Astrocyte (in vitro differentiated cells and primary cell): ENCODE measurements around the gene ZNF784. TPM values are rescaled to one million over a fixed set of nuclear protein-coding genes. Genes with fewer than 3 reads are reported as not detected.

Experiments used
- DNase-seq: peaks from one replicate; pipeline ENCODE4 v3.0.0-alpha.2; 2010; ENCODE audit warnings: low read depth
- FAIRE-seq: peaks from 2 replicates; lab custom pipeline; 2011; peaks lifted over from hg19 to GRCh38; lab: Jason Lieb, UNC
- H2AFZ ChIP-seq: 2 replicates; pipeline ENCODE4 v1.6.0; 2012; ENCODE audit warnings: low read depth, low read length, inconsistent platforms
- H3K27ac ChIP-seq: 2 replicates; pipeline ENCODE4 v1.5.1; 2011; ENCODE audit warnings: low read depth, low read length, inconsistent platforms
- H3K27me3 ChIP-seq: 2 replicates; pipeline ENCODE4 v1.6.0; 2011; ENCODE audit warnings: low read length, inconsistent platforms; ENCODE audit not compliant: insufficient read depth
- H3K36me3 ChIP-seq: 2 replicates; pipeline ENCODE4 v1.5.1; 2011; ENCODE audit warnings: low read length, inconsistent platforms; ENCODE audit not compliant: insufficient read depth
- H3K4me1 ChIP-seq: 2 replicates; pipeline ENCODE4 v1.5.1; 2011; ENCODE audit warnings: low read length, inconsistent platforms; ENCODE audit not compliant: insufficient read depth
- H3K4me2 ChIP-seq: 2 replicates; pipeline ENCODE4 v1.6.0; 2012; ENCODE audit warnings: low read length, inconsistent platforms
- H3K4me3 ChIP-seq: 2 replicates; pipeline ENCODE4 v1.5.1; 2011; ENCODE audit warnings: low read depth, mild to moderate bottlenecking, low read length, inconsistent platforms; ENCODE audit not compliant: insufficient read depth
- H3K79me2 ChIP-seq: 2 replicates; pipeline ENCODE4 v1.6.0; 2012; ENCODE audit warnings: mild to moderate bottlenecking, low read length, inconsistent platforms; ENCODE audit not compliant: insufficient read depth
- H3K9ac ChIP-seq: 2 replicates; pipeline ENCODE4 v1.6.0; 2012; ENCODE audit warnings: mild to moderate bottlenecking, low read length, inconsistent platforms
- H3K9me3 ChIP-seq: 2 replicates; pipeline ENCODE4 v1.5.1; 2012; ENCODE audit warnings: low read depth, mild to moderate bottlenecking, low read length, inconsistent platforms; ENCODE audit not compliant: insufficient read depth
- H4K20me1 ChIP-seq: 2 replicates; pipeline ENCODE4 v1.6.0; 2012; ENCODE audit warnings: low read length, inconsistent platforms; ENCODE audit not compliant: insufficient read depth
- H3K27ac Mint-ChIP-seq: one replicate; pipeline ENCODE4 v1.8.0; 2021; ENCODE audit warnings: mild to moderate bottlenecking, mixed read lengths; ENCODE audit not compliant: unreplicated experiment
- H3K27me3 Mint-ChIP-seq: one replicate; pipeline ENCODE4 v1.8.0; 2021; ENCODE audit warnings: low read depth, mixed read lengths; ENCODE audit not compliant: unreplicated experiment
- H3K36me3 Mint-ChIP-seq: one replicate; pipeline ENCODE4 v1.8.0; 2021; ENCODE audit warnings: low read depth, mixed read lengths; ENCODE audit not compliant: unreplicated experiment
- H3K4me1 Mint-ChIP-seq: one replicate; pipeline ENCODE4 v1.8.0; 2021; ENCODE audit warnings: low read depth, mixed read lengths; ENCODE audit not compliant: unreplicated experiment
- H3K4me3 Mint-ChIP-seq: one replicate; pipeline ENCODE4 v1.8.0; 2021; ENCODE audit warnings: mild to moderate bottlenecking, moderate library complexity, mixed read lengths; ENCODE audit not compliant: unreplicated experiment
- H3K9me3 Mint-ChIP-seq: one replicate; pipeline ENCODE4 v1.8.0; 2021; ENCODE audit warnings: mild to moderate bottlenecking, mixed read lengths; ENCODE audit not compliant: unreplicated experiment
- EZH2 ChIP-seq: IDR thresholded peaks from 2 replicates; pipeline ENCODE4 v1.6.1; 2012; ENCODE audit warnings: mild to moderate bottlenecking, low read length, inconsistent platforms; ENCODE audit not compliant: insufficient read depth
- total RNA-seq: library from RNA; stranded (reverse); gene quantifications from 2 replicates; pipeline ENCODE4 v1.2.1, GENCODE V29; 2021
- TF ChIP-seq, protein P1 (sequence below): IDR thresholded peaks from 2 replicates; pipeline ENCODE4 v1.5.1; 2011; ENCODE audit warnings: low read depth, mild to moderate bottlenecking, inconsistent platforms, low read length, moderate library complexity; ENCODE audit not compliant: insufficient read depth

The ZNF784 gene
- total RNA-seq, 1 donor from 2014 or later, result 5.3 TPM

DNA sequence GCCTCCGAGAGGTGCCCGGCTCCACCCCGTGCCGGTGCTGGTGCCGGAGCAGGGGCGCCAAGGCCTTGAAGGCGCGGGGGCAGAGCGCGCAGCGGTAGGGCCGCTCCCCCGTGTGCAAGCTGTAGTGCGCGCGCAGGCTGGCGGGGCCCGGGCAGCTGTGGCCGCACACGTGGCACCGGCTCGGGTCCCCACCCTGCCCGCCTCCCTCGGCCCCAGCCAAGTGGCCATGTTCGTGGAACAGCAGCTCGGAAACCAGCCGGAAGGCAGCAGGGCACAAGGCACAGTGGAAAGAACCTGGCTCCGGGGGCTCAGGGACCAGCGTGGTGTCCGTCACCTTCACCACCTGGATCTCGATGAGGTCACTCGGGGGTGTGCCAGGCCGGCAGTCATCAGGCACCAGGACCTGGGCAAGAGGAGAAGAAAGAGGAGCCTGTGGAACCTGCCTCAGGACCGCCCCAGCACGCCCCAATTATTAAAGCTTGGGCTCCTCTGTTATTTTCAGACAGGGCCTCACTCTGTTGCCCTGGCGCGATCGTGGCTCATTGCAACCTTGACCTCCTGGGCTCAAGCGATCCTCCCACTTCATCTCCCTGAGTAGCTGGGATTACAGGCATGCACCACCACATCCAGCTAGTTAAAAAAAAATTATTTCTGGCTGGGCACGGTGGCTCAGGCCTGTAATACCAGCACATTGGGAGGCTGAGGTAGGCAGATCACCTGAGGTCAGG, 2.0 kb downstream of the ZNF784 start:
- H3K4me1 Mint-ChIP-seq, result peaks cover 6% of the 10 kb centered on the region
- no peak for DNase-seq
- H3K27me3 ChIP-seq, result no peaks in the 10 kb centered on the region
- no peaks in the 10 kb centered on the region for H3K9me3 ChIP-seq
- H2AFZ ChIP-seq, result no peak overlapping the region
- no peak for FAIRE-seq
- H3K4me2 ChIP-seq, result no peak overlapping the region
- no peaks in the 10 kb centered on the region for H3K36me3 ChIP-seq
- peaks cover 14% of the 10 kb centered on the region for H4K20me1 ChIP-seq
- no peaks in the 10 kb centered on the region for H3K4me1 ChIP-seq
- no peaks in the 10 kb centered on the region for H3K27me3 Mint-ChIP-seq
- H3K27ac Mint-ChIP-seq, result no peak overlapping the region
- no peaks in the 10 kb centered on the region for H3K9me3 Mint-ChIP-seq
- H3K79me2 ChIP-seq, result peaks cover 8% of the 10 kb centered on the region
- TF ChIP-seq, protein P1, sequence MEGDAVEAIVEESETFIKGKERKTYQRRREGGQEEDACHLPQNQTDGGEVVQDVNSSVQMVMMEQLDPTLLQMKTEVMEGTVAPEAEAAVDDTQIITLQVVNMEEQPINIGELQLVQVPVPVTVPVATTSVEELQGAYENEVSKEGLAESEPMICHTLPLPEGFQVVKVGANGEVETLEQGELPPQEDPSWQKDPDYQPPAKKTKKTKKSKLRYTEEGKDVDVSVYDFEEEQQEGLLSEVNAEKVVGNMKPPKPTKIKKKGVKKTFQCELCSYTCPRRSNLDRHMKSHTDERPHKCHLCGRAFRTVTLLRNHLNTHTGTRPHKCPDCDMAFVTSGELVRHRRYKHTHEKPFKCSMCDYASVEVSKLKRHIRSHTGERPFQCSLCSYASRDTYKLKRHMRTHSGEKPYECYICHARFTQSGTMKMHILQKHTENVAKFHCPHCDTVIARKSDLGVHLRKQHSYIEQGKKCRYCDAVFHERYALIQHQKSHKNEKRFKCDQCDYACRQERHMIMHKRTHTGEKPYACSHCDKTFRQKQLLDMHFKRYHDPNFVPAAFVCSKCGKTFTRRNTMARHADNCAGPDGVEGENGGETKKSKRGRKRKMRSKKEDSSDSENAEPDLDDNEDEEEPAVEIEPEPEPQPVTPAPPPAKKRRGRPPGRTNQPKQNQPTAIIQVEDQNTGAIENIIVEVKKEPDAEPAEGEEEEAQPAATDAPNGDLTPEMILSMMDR, result no peak
- no peak for TF ChIP-seq EZH2
- no peak overlapping the region for H3K4me3 ChIP-seq
- no peak overlapping the region for H3K4me3 Mint-ChIP-seq
- H3K27ac ChIP-seq, result no peak overlapping the region
- no peak overlapping the region for H3K9ac ChIP-seq
- peaks cover 6% of the 10 kb centered on the region for H3K36me3 Mint-ChIP-seq

DNA sequence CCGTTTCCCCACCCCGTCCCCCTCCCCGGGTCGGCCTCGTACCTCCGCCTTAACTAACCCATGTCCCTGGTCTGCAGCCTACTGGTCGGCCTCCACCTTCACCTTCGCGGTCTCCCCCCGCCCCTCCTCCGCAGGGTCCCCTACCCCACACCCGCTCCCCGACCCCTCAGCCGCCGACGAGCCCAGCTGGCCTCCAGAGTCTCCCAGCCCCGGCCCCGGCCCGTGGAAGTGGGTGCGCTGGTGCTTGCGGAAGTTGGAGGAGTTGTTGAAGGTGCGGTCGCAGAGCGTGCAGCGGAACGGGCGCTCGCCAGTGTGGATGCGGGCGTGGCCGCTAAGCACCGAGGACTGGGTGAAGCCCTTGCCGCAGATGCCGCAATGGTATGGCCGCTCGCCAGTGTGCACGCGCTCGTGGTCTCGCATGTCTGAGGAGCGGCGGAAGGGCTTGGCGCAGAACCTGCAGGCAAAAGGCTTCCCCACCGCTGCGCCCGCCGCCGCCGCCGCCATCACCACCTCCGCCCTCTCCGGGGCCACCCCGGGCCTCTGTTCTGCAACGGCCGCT, 2.6 kb downstream of the ZNF784 start:
- Histone ChIP-seq H3K4me3 (no peak overlapping the region), H3K79me2 (peaks cover 8% of the 10 kb centered on the region), H3K36me3 (no peaks in the 10 kb centered on the region), H3K9ac (no peak overlapping the region), H3K9me3 (no peaks in the 10 kb centered on the region), H2AFZ (no peak overlapping the region), H3K4me1 (no peaks in the 10 kb centered on the region), H3K4me2 (no peak overlapping the region), H3K27ac (no peak overlapping the region), H3K27me3 (no peaks in the 10 kb centered on the region), H4K20me1 (peaks cover 17% of the 10 kb centered on the region)
- no peak overlapping the region for H3K4me3 Mint-ChIP-seq
- H3K27me3 Mint-ChIP-seq, result no peaks in the 10 kb centered on the region
- no peak for TF ChIP-seq EZH2
- TF ChIP-seq, protein P1, result no peak
- H3K27ac Mint-ChIP-seq, result no peak overlapping the region
- DNase-seq, result no peak
- H3K9me3 Mint-ChIP-seq, result no peaks in the 10 kb centered on the region
- H3K36me3 Mint-ChIP-seq, result peaks cover 8% of the 10 kb centered on the region
- no peak for FAIRE-seq
- peaks cover 6% of the 10 kb centered on the region for H3K4me1 Mint-ChIP-seq

DNA sequence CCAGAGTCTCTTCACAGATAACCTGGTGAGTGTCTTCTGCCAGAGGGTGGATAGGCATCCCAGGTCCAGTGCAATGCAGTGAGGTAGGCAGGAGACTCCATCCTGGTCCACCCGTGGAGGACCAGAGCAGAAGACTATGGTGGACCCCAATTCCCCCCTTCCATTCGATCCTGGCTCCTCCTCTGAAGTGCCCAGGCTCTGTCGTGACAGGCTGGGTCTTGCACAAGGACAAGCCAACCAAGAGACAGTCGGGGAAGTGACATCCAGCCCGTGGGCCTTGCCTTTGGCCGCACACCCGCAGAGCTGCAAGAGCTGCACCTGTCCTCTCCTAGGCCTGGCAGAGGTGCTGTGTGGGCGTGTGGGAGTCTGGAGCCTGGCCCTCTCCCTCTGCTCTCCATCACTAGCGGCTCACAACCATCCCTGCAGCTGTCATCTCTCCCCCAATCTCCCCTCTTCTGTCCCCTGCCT, 3.1 kb downstream of the ZNF784 start:
- FAIRE-seq, result no peak
- no peaks in the 10 kb centered on the region for H3K9me3 Mint-ChIP-seq

More for the DNA sequence above, 3.1 kb downstream of the ZNF784 start:
- Histone ChIP-seq H3K4me2 (no peak overlapping the region), H3K9me3 (no peaks in the 10 kb centered on the region), H3K9ac (no peak overlapping the region), H3K79me2 (peaks cover 8% of the 10 kb centered on the region), H2AFZ (no peak overlapping the region), H3K4me3 (no peak overlapping the region), H3K27me3 (no peaks in the 10 kb centered on the region), H4K20me1 (peaks cover 17% of the 10 kb centered on the region), H3K36me3 (no peaks in the 10 kb centered on the region), H3K4me1 (no peaks in the 10 kb centered on the region), H3K27ac (no peak overlapping the region)
- no peak for DNase-seq
- H3K4me3 Mint-ChIP-seq, result no peak overlapping the region
- H3K36me3 Mint-ChIP-seq, result peaks cover 8% of the 10 kb centered on the region
- TF ChIP-seq, protein P1, result no peak
- TF ChIP-seq EZH2, result no peak
- H3K27ac Mint-ChIP-seq, result no peak overlapping the region
- H3K27me3 Mint-ChIP-seq, result no peaks in the 10 kb centered on the region
- H3K4me1 Mint-ChIP-seq, result peaks cover 6% of the 10 kb centered on the region
